Calu3 (cell line): Measurements from ENCODE around the gene CDS1. TPM values are rescaled to one million over a fixed set of nuclear protein-coding genes. Genes with fewer than 3 reads are reported as not detected.

Experiments
- BruUV-seq: library from RNA; stranded (reverse); fragments of 400-500 nt; replicated peaks from 2 replicates; lab custom pipeline; 2021; lab: Mats Ljungman, UMichigan
- CTCF ChIA-PET: fragments of 300-600 bp; sonication (Branson Sonifier 250); formaldehyde crosslinking; loops from one replicate; lab custom pipeline; 2022; ENCODE audit warnings: antibody characterized with exemption; lab: Charles Lee
- DNase-seq: peaks from one replicate; pipeline ENCODE4 v3.0.0; 2022
- H3K27ac Mint-ChIP-seq: one replicate; pipeline ENCODE4 v1.8.0; 2022; ENCODE audit warnings: mixed read lengths; ENCODE audit not compliant: unreplicated experiment
- H3K27me3 Mint-ChIP-seq: one replicate; pipeline ENCODE4 v1.8.0; 2022; ENCODE audit warnings: mixed read lengths; ENCODE audit not compliant: unreplicated experiment
- H3K36me3 Mint-ChIP-seq: one replicate; pipeline ENCODE4 v1.8.0; 2022; ENCODE audit warnings: mild to moderate bottlenecking, moderate library complexity, mixed read lengths; ENCODE audit not compliant: insufficient read depth, unreplicated experiment
- H3K4me1 Mint-ChIP-seq: one replicate; pipeline ENCODE4 v1.8.0; 2022; ENCODE audit warnings: mild to moderate bottlenecking, low read depth, mixed read lengths; ENCODE audit not compliant: unreplicated experiment
- H3K4me3 Mint-ChIP-seq: one replicate; pipeline ENCODE4 v1.8.0; 2022; ENCODE audit warnings: mild to moderate bottlenecking, low read depth, moderate library complexity, mixed read lengths; ENCODE audit not compliant: unreplicated experiment
- H3K9me3 Mint-ChIP-seq: one replicate; pipeline ENCODE4 v1.8.0; 2022; ENCODE audit warnings: low read depth, mixed read lengths; ENCODE audit not compliant: unreplicated experiment
- CTCF ChIP-seq: fragments of 200-600 bp; IDR thresholded peaks from one replicate; pipeline ENCODE4 v1.8.0; 2022; ENCODE audit warnings: antibody characterized with exemption; ENCODE audit not compliant: unreplicated experiment
- intact Hi-C: fragments of 100-400 bp; cut with micrococcal nuclease; formaldehyde crosslinking; loops from one replicate; pipeline ENCODE4 v1.10.0; 2022; ENCODE audit not compliant: unreplicated experiment
- total RNA-seq: library from RNA; stranded (reverse); gene quantifications from 2 replicates; pipeline ENCODE4 v1.2.3, GENCODE V29; 2022

Gene CDS1
- total RNA-seq, 1 experiment from 2014 or later, result 22.4 TPM

GRCh38 chr4:84626673-84627072 lies 43.7 kb downstream of the CDS1 start:
- no peak overlapping the region for H3K27ac Mint-ChIP-seq
- H3K9me3 Mint-ChIP-seq, result no peaks in the 10 kb centered on the region
- no peak for DNase-seq
- CTCF ChIA-PET, result no interaction called here
- no peak overlapping the region for H3K4me3 Mint-ChIP-seq
- no peaks in the 10 kb centered on the region for H3K27me3 Mint-ChIP-seq
- no peak for TF ChIP-seq CTCF
- intact Hi-C loops, result no loop called here
- BruUV-seq, result no TSS peak
- no peaks in the 10 kb centered on the region for H3K36me3 Mint-ChIP-seq
- H3K4me1 Mint-ChIP-seq, result no peaks in the 10 kb centered on the region

GRCh38 chr4:84631573-84631972 lies 48.6 kb downstream of the CDS1 start:
- Mint-ChIP-seq H3K4me1 (no peaks in the 10 kb centered on the region), H3K9me3 (no peaks in the 10 kb centered on the region), H3K36me3 (no peaks in the 10 kb centered on the region), H3K27me3 (no peaks in the 10 kb centered on the region), H3K27ac (no peak overlapping the region), H3K4me3 (no peak overlapping the region)
- intact Hi-C loops, result loop anchor here (10.0 kb wide), 1 partner anchor 47 kb away; the partner anchor contains the start of gene CDS1
- no TSS peak for BruUV-seq
- CTCF ChIA-PET, result no interaction called here
- no peak for TF ChIP-seq CTCF
- DNase-seq, result no peak

GRCh38 chr4:84632092-84632491 lies 49.2 kb downstream of the CDS1 start:
- H3K36me3 Mint-ChIP-seq, result no peaks in the 10 kb centered on the region
- intact Hi-C loops, result loop anchor here (10.0 kb wide), 1 partner anchor 47 kb away; the partner anchor contains the start of gene CDS1

GRCh38 chr4:84634961-84635360 lies 52.0 kb downstream of the CDS1 start:
- no peak for DNase-seq
- Mint-ChIP-seq H3K4me1 (no peaks in the 10 kb centered on the region), H3K4me3 (no peak overlapping the region), H3K9me3 (no peaks in the 10 kb centered on the region), H3K27me3 (no peaks in the 10 kb centered on the region), H3K27ac (no peak overlapping the region), H3K36me3 (no peaks in the 10 kb centered on the region)
- intact Hi-C loops, result loop anchor here (10.0 kb wide), 1 partner anchor 50 kb away; the partner anchor contains the start of gene CDS1
- no peak for TF ChIP-seq CTCF
- BruUV-seq, result no TSS peak
- CTCF ChIA-PET, result no interaction called here

More at GRCh38 chr4:84632092-84632491, 49.2 kb downstream of the CDS1 start:
- CTCF ChIA-PET, result no interaction called here
- no peak overlapping the region for H3K27ac Mint-ChIP-seq
- no peaks in the 10 kb centered on the region for H3K4me1 Mint-ChIP-seq
- no peak for TF ChIP-seq CTCF
- no peaks in the 10 kb centered on the region for H3K9me3 Mint-ChIP-seq
- no TSS peak for BruUV-seq
- no peaks in the 10 kb centered on the region for H3K27me3 Mint-ChIP-seq
- DNase-seq, result no peak
- no peak overlapping the region for H3K4me3 Mint-ChIP-seq
